Hepatocyte (in vitro differentiated cells): ENCODE data around the gene OR52M1.

Experiments used
- CTCF ChIP-seq: fragments of 200-600 bp; sonication (generic); IDR thresholded peaks from 2 replicates; pipeline ENCODE4 v1.5.1; 2016; ENCODE audit warnings: antibody characterized with exemption, mild to moderate bottlenecking; ENCODE audit not compliant: poor library complexity
- EZH2 ChIP-seq: fragments of 200-600 bp; sonication (generic); IDR thresholded peaks from 2 replicates; pipeline ENCODE4 v1.6.1; 2016; ENCODE audit warnings: antibody characterized with exemption, mild to moderate bottlenecking, borderline replicate concordance
- EZH2phosphoT487 ChIP-seq: fragments of 200-600 bp; sonication (generic); IDR thresholded peaks from one replicate; pipeline ENCODE4 v1.6.1; 2018; ENCODE audit warnings: antibody characterized with exemption, mild to moderate bottlenecking, low read depth, moderate library complexity; ENCODE audit not compliant: unreplicated experiment, severe bottlenecking

DNA sequence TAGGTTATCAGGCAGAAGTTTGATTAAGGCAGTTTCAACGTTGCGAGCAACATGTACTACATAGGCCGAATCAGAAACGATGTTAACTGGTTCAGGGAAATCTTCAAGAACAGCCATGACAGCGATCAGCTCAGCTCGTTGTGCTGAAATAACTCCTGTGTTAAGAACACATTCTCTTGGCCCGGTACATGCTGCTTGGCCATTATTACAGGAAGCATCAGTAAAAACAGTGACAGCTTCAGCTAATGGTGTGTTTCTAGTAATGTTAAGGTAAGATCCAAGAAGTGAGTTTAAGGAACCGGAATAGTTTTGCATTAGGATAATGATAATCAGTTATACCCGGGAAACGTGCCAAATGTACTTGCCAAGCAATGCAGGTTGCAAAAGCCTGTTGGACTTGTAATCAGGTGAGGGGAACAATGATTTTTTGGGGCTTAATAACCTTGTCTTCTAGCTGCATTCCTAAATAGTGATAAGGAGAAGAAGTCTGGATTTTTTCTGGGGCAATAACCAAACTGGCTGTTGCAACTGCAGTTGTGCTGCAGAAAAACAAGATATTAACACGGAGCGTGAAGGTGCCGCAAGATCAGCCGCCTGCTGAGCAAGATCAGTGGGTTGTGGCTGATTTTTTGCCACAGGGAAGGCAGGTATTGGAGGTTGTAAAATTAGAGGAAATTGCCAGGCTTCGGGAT is 48.3 kb upstream of the OR52M1 start:
- no peak for TF ChIP-seq CTCF
- no peak for TF ChIP-seq EZH2phosphoT487
- TF ChIP-seq EZH2 = no peak
